Spinal cord (tissue), 10 donors: ENCODE data around the gene FAM210B. TPM values are rescaled to one million over a fixed set of nuclear protein-coding genes. Genes with fewer than 3 reads are reported as not detected.
"Not testable (repeated sequence)": the region's sequence is repeated elsewhere in the genome, so short reads cannot be mapped to it uniquely, and the experiment has no call there.

Source experiments
- DNase-seq, 6 donors: peaks; one replicate each; pipeline versions ENCODE4 v3.0.0 to v3.0.0-alpha.2; 2013 to 2015; ENCODE audit warnings: low spot score in 6 of 6, low read depth in 4 of 6
- H3K27ac ChIP-seq: one replicate; pipeline ENCODE4 v1.5.1; 2013; ENCODE audit warnings: low read depth, low read length, control low read depth
- H3K27me3 ChIP-seq: one replicate; pipeline ENCODE4 v1.6.1; 2013; ENCODE audit warnings: low read length; ENCODE audit not compliant: control insufficient read depth, insufficient read depth
- H3K36me3 ChIP-seq: one replicate; pipeline ENCODE4 v1.6.1; 2013; ENCODE audit warnings: low read length; ENCODE audit not compliant: control insufficient read depth, insufficient read depth
- H3K4me1 ChIP-seq: one replicate; pipeline ENCODE4 v1.6.1; 2013; ENCODE audit warnings: low read length; ENCODE audit not compliant: control insufficient read depth, insufficient read depth
- H3K4me3 ChIP-seq: one replicate; pipeline ENCODE4 v1.5.1; 2013; ENCODE audit warnings: low read depth, low read length, control low read depth
- H3K9me3 ChIP-seq: one replicate; pipeline ENCODE4 v1.6.1; 2013; ENCODE audit warnings: low read length; ENCODE audit not compliant: control insufficient read depth, insufficient read depth
- WGBS: methylation state at CpG from one replicate; pipeline ENCODE4 v1.1.5; 2013; ENCODE audit warnings: missing lambda C conversion rate; ENCODE audit not compliant: insufficient coverage; 5-methylcytosine and 5-hydroxymethylcytosine counted together
- long read RNA-seq, 4 donors: transcript quantifications; one replicate each; lab custom pipeline, GENCODE V29; 2026
- polyA plus RNA-seq, 2 donors: library from polyadenylated mRNA; unstranded; fragments of 120-200 nt; gene quantifications; one replicate each; pipeline ENCODE4 v1.2.1, GENCODE V29; 2013; ENCODE audit not compliant: insufficient read length in 2 of 2
- total RNA-seq, 2 donors: library from RNA; depleted of rRNA in 1 of 2; stranded (reverse); fragments of 120-200 nt in 1 of 2; fragments of >200 nt in 1 of 2; gene quantifications; one replicate each; pipeline versions ENCODE4 v1.2.3 to v1.2.4, GENCODE V29; 2013 to 2014
- donor health status: healthy.

Gene FAM210B
- total RNA-seq (10 to 100 TPM; 34.7 to 61.5 TPM), polyA plus RNA-seq (10 to 100 TPM; 23.6 to 25.4 TPM)
- long read RNA-seq, donor 1, transcript FAM210B-201 (3 exons, 3,046 nt) = major isoform, 17 of 18 reads
- long read RNA-seq, donor 1, partial matches to known transcripts = 0 of 18 reads
- long read RNA-seq, donor 1, other reads (novel, unspliced or antisense) = 0 of 18 reads
- long read RNA-seq, donor 2, transcript FAM210B-201 (3 exons, 3,046 nt) = major isoform, 8 of 10 reads
- long read RNA-seq, donor 2, partial matches to known transcripts = 0 of 10 reads
- long read RNA-seq, donor 2, other reads (novel, unspliced or antisense) = 0 of 10 reads
- long read RNA-seq, donor 3, transcript FAM210B-201 (3 exons, 3,046 nt) = major isoform, 12 of 13 reads
- long read RNA-seq, donor 3, partial matches to known transcripts = 0 of 13 reads
- long read RNA-seq, donor 3, other reads (novel, unspliced or antisense) = 0 of 13 reads
- long read RNA-seq, donor 4, transcript FAM210B-201 (3 exons, 3,046 nt) = major isoform, 31 of 59 reads
- long read RNA-seq, donor 4, partial matches to known transcripts = 26 of 59 reads
- long read RNA-seq, donor 4, other reads (novel, unspliced or antisense) = 0 of 59 reads

- peak in 5 of 6 donors; percentile 77 to 97 (median 88) for DNase-seq
- peak within 1 kb of the TSS; percentile 75 for H3K27ac ChIP-seq
- H3K9me3 ChIP-seq = no peaks in the 10 kb centered on the region
- peaks cover 24% of the 10 kb centered on the region for H3K4me1 ChIP-seq
- H3K36me3 ChIP-seq = peaks cover 15% of the 10 kb centered on the region
- H3K27me3 ChIP-seq = no peaks in the 10 kb centered on the region
- under 1% methylated on average over 62 of the region's 63 CpGs for WGBS
- H3K4me3 ChIP-seq = peak within 1 kb of the TSS; percentile 71
Observed at GRCh38 chr20:56358600-56359211, at the start of gene FAM210B. Gene FAM210B (plus strand): TSS chr20:56358974. CDS start chr20:56359006, 32 bp downstream.

DNA sequence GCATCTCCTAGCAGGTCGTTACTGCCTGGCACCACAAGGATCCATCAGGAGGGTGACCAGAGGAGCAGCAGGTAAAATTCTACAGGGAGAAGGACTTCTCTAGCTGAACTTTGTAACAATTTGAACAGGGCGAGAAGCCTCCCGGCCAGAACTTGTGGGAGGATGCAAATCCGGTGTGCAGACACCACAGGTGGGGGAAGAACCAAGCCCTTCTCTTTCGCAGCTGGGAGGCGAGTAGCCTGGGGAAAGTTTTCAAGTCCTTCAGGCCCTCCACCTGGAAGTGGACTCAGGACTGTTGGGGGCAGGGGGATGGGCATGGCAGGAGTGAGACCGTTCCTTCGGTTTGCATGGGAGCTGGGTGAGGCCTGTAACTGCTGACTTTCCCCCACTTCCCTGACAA is 42.7 kb upstream of the FAM210B start:
- 83% methylated on average over 8 of the region's 8 CpGs for WGBS
- no peak for DNase-seq
- no peak overlapping the region for H3K4me3 ChIP-seq

DNA sequence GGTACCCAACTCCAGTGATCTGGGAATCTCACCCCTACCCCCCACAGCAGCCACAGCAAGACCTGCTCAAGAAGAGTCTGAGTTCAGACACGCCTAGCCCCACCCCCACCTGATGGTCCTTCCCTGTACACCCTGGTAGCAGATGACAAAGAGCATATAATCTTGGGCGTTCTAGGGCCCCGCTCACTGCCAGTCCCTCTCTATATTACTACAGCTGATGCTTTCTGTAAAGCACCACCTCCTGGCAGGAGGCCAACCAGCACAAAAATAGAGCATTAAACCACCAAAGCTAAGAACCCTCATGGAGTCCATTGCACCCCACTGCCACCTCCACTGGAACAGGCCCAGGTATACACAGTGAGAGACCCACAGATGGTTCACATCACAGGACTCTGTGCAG is 42.3 kb upstream of the FAM210B start:
- H3K4me1 ChIP-seq = no peaks in the 10 kb centered on the region
- H3K4me3 ChIP-seq = no peak overlapping the region
- no peaks in the 10 kb centered on the region for H3K27me3 ChIP-seq
- H3K27ac ChIP-seq = no peak overlapping the region
- WGBS = 67% methylated on average over 3 of the region's 3 CpGs
- H3K9me3 ChIP-seq = peaks cover 2% of the 10 kb centered on the region
- H3K36me3 ChIP-seq = no peaks in the 10 kb centered on the region
- no peak for DNase-seq

More for the DNA sequence above, 42.7 kb upstream of the FAM210B start:
- Histone ChIP-seq H3K4me1 (no peaks in the 10 kb centered on the region), H3K27me3 (no peaks in the 10 kb centered on the region), H3K27ac (no peak overlapping the region), H3K9me3 (peaks cover 2% of the 10 kb centered on the region), H3K36me3 (no peaks in the 10 kb centered on the region)

GRCh38 chr20:56322681-56323080 is 36.1 kb upstream of the FAM210B start:
- WGBS = 60% methylated on average over 3 of the region's 4 CpGs
- no peaks in the 10 kb centered on the region for H3K9me3 ChIP-seq

DNA sequence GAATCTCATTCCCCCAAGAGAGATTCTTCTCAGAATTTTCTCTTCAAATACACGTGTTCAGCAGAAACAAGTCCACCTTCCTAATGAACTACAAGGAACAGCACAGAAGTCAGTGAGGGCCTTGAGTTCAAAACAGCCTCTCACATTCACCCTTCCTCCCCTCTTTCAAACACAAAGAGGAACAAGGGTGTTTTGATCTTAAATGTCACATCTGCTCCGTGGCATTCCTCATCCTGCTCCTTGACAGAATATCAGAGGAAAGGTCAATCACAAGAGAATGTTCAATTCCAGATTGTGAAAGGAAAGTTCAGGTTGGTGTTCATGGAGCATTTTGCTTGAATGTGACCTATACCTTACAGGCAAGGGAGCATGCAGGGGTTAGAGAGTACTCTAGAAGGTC is 35.6 kb upstream of the FAM210B start:
- WGBS = 78% methylated on average over 1 of the region's 2 CpGs
- Histone ChIP-seq H3K4me1 (no peaks in the 10 kb centered on the region), H3K4me3 (no peak overlapping the region), H3K36me3 (no peaks in the 10 kb centered on the region), H3K27ac (no peak overlapping the region), H3K27me3 (no peaks in the 10 kb centered on the region), H3K9me3 (no peaks in the 10 kb centered on the region)
- no peak for DNase-seq

More at GRCh38 chr20:56322681-56323080, 36.1 kb upstream of the FAM210B start:
- DNase-seq = peak in 1 of 6 donors; percentile 11
- Histone ChIP-seq H3K36me3 (no peaks in the 10 kb centered on the region), H3K4me3 (no peak overlapping the region), H3K4me1 (no peaks in the 10 kb centered on the region), H3K27me3 (no peaks in the 10 kb centered on the region), H3K27ac (no peak overlapping the region)

- no peak overlapping the region for H3K4me3 ChIP-seq
- H3K27me3 ChIP-seq = no peaks in the 10 kb centered on the region
- WGBS = 69% methylated on average over 5 of the region's 6 CpGs
- no peaks in the 10 kb centered on the region for H3K9me3 ChIP-seq
- H3K4me1 ChIP-seq = no peaks in the 10 kb centered on the region
- no peaks in the 10 kb centered on the region for H3K36me3 ChIP-seq
- no peak for DNase-seq
- no peak overlapping the region for H3K27ac ChIP-seq
Observed at GRCh38 chr20:56323656-56324055, 35.1 kb upstream of the FAM210B start.

- H3K4me3 ChIP-seq = no peak overlapping the region
- H3K27ac ChIP-seq = no peak overlapping the region
- H3K4me1 ChIP-seq = no peaks in the 10 kb centered on the region
- DNase-seq = no peak
- no peaks in the 10 kb centered on the region for H3K9me3 ChIP-seq
- H3K27me3 ChIP-seq = no peaks in the 10 kb centered on the region
- H3K36me3 ChIP-seq = no peaks in the 10 kb centered on the region
Observed at GRCh38 chr20:56324806-56325205, 34.0 kb upstream of the FAM210B start.

GRCh38 chr20:56328861-56329260 is 29.9 kb upstream of the FAM210B start:
- DNase-seq = peak in 1 of 6 donors; percentile 50
- no peak overlapping the region for H3K27ac ChIP-seq
- H3K27me3 ChIP-seq = no peaks in the 10 kb centered on the region
- H3K36me3 ChIP-seq = no peaks in the 10 kb centered on the region
- WGBS = 36% methylated on average over 4 of the region's 5 CpGs
- no peaks in the 10 kb centered on the region for H3K9me3 ChIP-seq
- H3K4me1 ChIP-seq = no peaks in the 10 kb centered on the region
- no peak overlapping the region for H3K4me3 ChIP-seq

GRCh38 chr20:56336709-56337108 is 22.1 kb upstream of the FAM210B start:
- 71% methylated on average over 6 of the region's 8 CpGs for WGBS
- H3K27me3 ChIP-seq, H3K27ac ChIP-seq, H3K4me1 ChIP-seq, H3K9me3 ChIP-seq, H3K4me3 ChIP-seq, H3K36me3 ChIP-seq, DNase-seq: not testable (repeated sequence)
